ENCODE data around the gene PCMT1. TPM values are rescaled to one million over a fixed set of nuclear protein-coding genes. Genes with fewer than 3 reads are reported as not detected.

Gene PCMT1
- total RNA-seq, 1 donor from 2014 or later, result 101 TPM

GRCh38 chr6:149856256-149856994 lies 106.9 kb downstream of the PCMT1 start:
- Mint-ChIP-seq H3K9me3 (no peaks in the 10 kb centered on the region), H3K4me1 (peaks cover 21% of the 10 kb centered on the region), H3K4me3 (no peak overlapping the region), H3K27me3 (peaks cover 20% of the 10 kb centered on the region), H3K27ac (no peak overlapping the region), H3K36me3 (ENCODE audit: low read depth) (no peaks in the 10 kb centered on the region)
- no peak for DNase-seq
- intact Hi-C loops (cut with micrococcal nuclease), result no loop called here

DNA sequence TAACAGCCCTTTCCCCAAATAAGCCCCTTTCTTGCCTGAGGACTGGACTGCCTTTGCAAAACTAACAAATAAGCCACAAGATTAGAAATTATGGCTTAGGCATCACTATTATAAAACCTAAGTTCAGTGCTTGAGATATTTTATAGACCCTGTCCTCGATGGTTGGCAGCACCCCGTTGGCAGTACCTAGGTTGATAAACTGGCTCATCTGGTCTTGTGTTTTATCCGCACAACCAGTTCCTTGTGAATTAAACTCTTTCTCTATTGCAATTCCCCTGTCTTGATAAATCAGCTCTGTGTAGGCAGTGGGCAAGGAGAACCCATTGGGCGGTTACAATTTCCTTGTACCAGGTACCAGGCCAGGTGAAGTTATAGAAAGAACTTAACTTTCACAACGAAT lies 108.0 kb downstream of the PCMT1 start:
- Mint-ChIP-seq H3K27ac (no peak overlapping the region), H3K9me3 (no peaks in the 10 kb centered on the region), H3K36me3 (ENCODE audit: low read depth) (no peaks in the 10 kb centered on the region), H3K27me3 (peaks cover 25% of the 10 kb centered on the region), H3K4me3 (no peak overlapping the region), H3K4me1 (peaks cover 13% of the 10 kb centered on the region)
- no peak for DNase-seq
- intact Hi-C loops (cut with micrococcal nuclease), result no loop called here

GRCh38 chr6:149859368-149859767 lies 109.8 kb downstream of the PCMT1 start:
- H3K36me3 Mint-ChIP-seq (ENCODE audit: low read depth), result no peaks in the 10 kb centered on the region
- intact Hi-C loops (cut with micrococcal nuclease), result no loop called here
- H3K27ac Mint-ChIP-seq, result no peak overlapping the region
- H3K27me3 Mint-ChIP-seq, result peaks cover 29% of the 10 kb centered on the region
- peaks cover 13% of the 10 kb centered on the region for H3K4me1 Mint-ChIP-seq
- no peak for DNase-seq
- no peak overlapping the region for H3K4me3 Mint-ChIP-seq
- H3K9me3 Mint-ChIP-seq, result no peaks in the 10 kb centered on the region

DNA sequence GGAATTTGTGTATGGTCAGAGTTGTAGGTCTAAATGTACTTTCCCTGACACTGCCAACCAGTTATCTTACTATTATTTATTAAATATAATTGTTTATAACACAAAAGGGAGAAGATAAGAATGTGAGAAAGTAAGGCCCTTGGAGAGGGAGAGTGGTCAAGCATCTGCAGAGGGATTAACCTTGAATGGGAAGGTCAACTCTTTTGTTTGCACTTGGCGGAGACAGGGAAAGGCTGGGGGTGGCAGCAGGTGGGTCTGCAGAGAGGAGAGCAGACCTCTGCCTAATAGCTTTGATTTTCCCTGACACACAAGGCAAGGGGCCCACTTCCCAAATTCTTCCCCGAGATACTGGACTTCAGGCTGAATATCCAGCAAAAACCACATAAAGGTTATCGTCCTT lies 110.4 kb downstream of the PCMT1 start:
- Mint-ChIP-seq H3K27ac (no peak overlapping the region), H3K9me3 (no peaks in the 10 kb centered on the region), H3K27me3 (peaks cover 26% of the 10 kb centered on the region), H3K4me3 (no peak overlapping the region), H3K4me1 (peaks cover 12% of the 10 kb centered on the region), H3K36me3 (ENCODE audit: low read depth) (no peaks in the 10 kb centered on the region)
- intact Hi-C loops (cut with micrococcal nuclease), result loop anchor here (5.0 kb wide), 1 partner anchor 293 kb away; the partner anchor contains the start of gene GINM1
- no peak for DNase-seq

- Mint-ChIP-seq H3K27me3 (peaks cover 29% of the 10 kb centered on the region), H3K36me3 (ENCODE audit: low read depth) (no peaks in the 10 kb centered on the region)
- intact Hi-C loops (cut with micrococcal nuclease), result loop anchor here (5.0 kb wide), 1 partner anchor 293 kb away; the partner anchor contains the start of gene GINM1
Measured at GRCh38 chr6:149860513-149860833, 110.9 kb downstream of the PCMT1 start.

More at GRCh38 chr6:149860513-149860833, 110.9 kb downstream of the PCMT1 start:
- H3K4me3 Mint-ChIP-seq, result no peak overlapping the region
- no peak for DNase-seq
- H3K9me3 Mint-ChIP-seq, result no peaks in the 10 kb centered on the region
- peaks cover 15% of the 10 kb centered on the region for H3K4me1 Mint-ChIP-seq
- no peak overlapping the region for H3K27ac Mint-ChIP-seq

Other genes with a start within 250 kb of the PCMT1 start
- gene PPIL4, start 203.7 kb upstream of the PCMT1 start, total RNA-seq, result 24.2 and 28.4 TPM in 2 replicates
- 18.0 and 19.9 TPM in 2 replicates for gene GINM1, start 183.4 kb upstream of the PCMT1 start, total RNA-seq
- gene KATNA1, start 101.0 kb upstream of the PCMT1 start, total RNA-seq, result 18.9 and 23.0 TPM in 2 replicates
- 31.8 and 33.7 TPM in 2 replicates for gene LATS1, start 31.6 kb upstream of the PCMT1 start, total RNA-seq
- gene NUP43, start 3.2 kb upstream of the PCMT1 start, total RNA-seq, result 78.9 and 93.7 TPM in 2 replicates
- gene LRP11, start 114.6 kb downstream of the PCMT1 start, total RNA-seq, result 3.7 TPM in 2 replicates
- not detected in 2 replicates for gene RAET1E, start 148.4 kb downstream of the PCMT1 start, total RNA-seq
- gene RAET1G, start 173.4 kb downstream of the PCMT1 start, total RNA-seq, result not detected in 2 replicates
- 0.40 and 0.47 TPM in 2 replicates for gene ULBP2, start 192.3 kb downstream of the PCMT1 start, total RNA-seq
- 0.49 and 0.76 TPM in 2 replicates for gene ULBP1, start 214.2 kb downstream of the PCMT1 start, total RNA-seq

Measured in activated CD4-positive, alpha-beta T cell treated with anti-CD3 and anti-CD28 coated beads, Interleukin-2, amount 10 ng/mL, durations not matched to agents 24 days and 14 days (primary cell).